Measurements from ENCODE around the gene SHROOM1.

SHROOM1 gene

DNA sequence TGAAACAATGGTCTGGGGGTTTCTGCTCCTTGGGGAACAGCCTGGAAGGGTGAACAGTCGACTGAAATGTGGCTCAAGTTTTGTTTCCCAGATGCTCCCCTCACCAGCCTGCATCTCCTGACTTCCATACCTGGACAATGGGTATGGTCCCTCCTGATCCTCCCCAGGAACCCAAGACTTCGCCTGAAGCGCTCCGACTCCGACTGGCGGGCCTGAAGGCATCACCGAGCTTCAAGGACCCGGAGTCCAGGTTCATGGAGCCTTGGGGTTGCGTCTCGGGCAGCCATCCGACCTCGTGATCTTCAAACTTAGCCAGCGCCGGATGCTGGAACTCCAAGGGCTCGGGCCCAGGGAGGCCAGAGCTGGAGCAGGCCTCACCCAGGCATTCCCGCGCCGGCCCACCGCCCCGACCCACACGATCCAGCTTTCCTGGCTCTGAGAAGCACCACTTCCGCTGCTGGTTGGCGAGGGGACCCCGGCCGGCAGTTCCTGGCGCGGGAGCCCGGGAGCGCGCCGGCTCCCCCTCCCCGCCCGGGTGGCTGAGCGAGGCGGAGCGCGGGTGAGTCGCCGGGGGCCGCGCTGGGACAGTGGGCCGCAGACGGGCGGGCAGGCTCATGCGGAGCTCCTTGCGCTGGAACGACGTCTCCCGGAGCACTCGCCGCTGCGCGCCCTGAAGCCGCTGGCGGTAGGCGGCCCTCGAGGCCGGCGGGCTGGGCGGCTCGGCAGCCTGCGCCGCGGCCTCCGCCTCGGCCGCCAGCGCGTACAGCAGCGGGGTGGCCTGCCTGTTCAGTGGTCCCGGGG, 5.2 kb downstream of the SHROOM1 start:
- no peak for DNase-seq (ENCODE audit: low read depth)

DNA sequence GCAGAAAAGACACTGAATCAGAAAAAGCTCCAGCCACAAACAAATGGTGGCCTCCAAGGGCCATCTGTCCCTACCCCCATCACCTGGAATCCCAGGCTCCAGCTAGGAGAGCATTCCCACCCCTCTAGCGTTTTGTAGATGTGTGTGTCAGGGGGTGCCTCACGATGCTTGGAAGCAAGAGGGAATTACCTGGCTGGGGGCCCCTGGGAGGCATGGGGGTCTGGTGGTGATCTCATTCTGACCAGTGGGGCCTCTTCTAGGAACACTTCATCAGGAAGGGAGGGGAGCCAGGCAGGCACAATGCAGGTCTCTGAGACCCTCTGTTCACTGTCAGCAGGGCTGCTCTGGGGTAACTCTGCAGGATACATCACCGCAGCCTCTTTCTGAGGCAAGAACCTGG, 6.0 kb downstream of the SHROOM1 start:
- DNase-seq (ENCODE audit: low read depth), result no peak

DNA sequence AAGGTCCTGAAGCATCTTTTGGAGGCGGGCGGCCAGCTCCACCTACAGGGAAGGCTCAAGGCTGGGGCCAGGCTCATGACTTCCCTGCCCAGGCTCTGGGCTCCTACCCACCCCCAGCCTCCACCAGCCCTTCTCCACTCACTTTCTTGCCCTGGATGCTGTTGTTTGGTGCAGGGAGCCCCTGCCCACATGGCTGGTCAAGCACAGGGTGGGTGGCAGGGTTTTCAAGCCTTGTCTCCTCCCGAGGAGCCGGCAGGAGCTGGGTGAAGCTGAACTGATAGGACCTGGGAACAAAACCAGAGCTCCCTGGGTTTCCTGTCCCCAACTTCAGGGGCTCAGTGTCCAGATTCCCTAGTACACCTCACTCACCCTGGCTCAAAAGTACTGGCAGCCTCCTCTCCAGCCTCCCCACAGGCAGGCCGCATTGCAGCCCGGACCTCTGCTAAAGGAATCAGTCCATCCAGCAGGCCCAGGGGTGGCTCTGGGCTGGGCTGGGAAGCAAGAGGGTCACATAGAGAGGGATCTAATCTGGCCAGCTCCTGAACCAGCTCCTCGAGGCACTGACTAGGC, 6.9 kb downstream of the SHROOM1 start:
- no peak for DNase-seq (ENCODE audit: low read depth)

DNA sequence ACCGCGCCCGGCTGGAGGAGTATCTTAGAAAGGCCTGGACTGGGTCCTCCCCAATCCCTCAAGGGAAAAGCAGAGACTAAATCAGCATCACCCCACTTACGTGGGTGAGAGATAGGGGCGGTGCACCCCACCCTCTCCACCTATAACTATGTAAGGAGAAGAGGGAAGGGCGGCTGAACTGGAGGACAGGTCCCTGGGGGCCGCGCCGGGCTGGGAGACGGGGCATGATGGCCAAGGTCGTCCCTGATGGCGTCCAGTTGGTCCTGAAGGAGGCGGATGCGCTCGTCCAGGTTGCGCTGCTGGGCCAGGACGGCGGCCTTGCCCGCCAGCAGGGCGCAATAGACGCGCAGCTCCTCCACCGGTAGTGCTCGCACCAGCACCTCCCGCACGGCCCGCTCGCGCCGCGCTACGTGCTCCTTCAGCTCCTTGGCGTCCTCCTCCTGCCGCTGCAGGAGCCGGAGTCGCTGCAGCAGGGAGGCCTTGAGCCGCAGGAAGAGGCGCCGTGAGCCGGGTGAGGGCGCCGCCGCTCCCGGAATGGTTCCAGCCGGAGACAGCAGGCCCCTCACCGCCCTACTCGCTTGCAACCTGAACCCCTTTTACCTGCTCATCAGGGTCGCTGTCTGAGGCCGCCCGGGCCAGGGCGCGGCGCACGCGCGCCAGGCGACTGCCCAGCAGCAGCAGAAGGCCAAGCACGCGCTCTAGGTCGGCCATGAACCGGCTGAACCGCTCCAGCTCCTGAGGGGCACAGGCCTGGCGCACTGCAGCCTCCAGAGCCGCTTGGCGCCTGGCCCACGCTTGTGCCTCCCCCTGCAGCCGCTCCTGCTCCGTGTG, 7.6 kb downstream of the SHROOM1 start:
- no peak for DNase-seq (ENCODE audit: low read depth)

DNA sequence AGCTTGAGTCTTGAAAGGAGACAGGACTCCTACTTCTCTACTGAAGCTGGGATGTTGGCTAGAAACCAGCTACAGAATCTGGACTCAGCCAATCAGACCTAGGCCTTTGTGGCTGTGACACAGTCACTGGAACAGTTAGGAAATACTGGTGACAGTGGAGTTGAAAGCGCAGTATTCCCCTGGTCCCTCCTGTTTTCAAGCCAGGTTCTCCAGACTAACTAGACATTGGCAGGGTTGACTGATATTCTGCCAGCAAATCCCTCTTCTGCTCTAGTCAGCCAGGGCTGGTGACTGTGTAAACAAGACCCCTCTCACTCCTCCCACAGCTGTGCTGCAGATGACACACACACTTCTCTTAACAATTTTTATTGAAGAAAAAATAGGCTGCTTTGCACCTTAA, 8.7 kb downstream of the SHROOM1 start:
- no peak for DNase-seq (ENCODE audit: low read depth)

DNA sequence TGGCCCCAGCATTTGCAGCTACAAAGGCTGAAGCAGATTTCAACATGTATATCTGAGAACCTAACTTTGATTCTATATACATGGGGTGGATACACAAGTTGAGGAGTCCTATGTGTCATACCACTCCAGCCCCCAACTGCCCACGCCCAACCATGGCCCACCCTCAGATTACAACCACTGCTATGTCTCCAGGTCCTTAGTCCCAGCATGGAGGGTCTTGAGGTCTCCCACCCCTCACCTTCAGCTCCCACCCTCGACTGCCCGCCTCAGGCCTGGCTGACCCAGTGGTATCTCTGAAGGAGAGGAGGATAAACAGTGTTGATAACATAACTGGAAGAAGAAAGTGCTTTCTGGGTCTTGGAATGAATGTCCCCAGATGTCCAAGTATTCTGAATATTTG, 9.1 kb downstream of the SHROOM1 start:
- no peak for DNase-seq (ENCODE audit: low read depth)

DNA sequence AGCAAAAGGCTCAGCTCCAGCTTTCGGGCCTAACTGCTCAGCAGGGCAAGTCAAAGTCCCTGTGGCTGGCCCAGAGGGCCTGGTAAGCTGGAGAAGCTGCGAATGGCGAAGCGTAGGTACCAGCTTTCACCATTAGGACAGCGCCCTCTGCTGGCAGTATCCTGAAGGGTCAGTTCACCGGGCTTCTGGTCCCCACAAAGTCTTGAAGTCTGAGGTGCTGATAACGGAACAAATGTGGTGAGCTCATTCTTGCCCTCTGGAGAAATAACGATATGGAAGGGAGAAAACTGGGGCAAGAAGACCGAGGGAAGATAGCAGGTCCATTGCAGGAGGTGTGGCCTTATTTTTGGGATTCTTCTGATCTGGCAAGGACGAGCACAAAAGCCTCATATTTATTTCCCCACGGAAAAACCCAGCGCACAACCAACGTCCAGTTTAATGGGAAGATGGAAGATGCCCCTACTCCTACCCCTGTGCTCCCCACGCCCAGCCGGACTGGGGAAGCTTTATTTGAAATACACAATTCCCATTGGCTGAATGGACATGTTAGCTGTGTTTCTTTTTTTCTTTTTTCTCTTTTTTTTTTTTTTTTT, 10.2 kb downstream of the SHROOM1 start:
- peak; percentile 94 for DNase-seq (ENCODE audit: low read depth)

DNA sequence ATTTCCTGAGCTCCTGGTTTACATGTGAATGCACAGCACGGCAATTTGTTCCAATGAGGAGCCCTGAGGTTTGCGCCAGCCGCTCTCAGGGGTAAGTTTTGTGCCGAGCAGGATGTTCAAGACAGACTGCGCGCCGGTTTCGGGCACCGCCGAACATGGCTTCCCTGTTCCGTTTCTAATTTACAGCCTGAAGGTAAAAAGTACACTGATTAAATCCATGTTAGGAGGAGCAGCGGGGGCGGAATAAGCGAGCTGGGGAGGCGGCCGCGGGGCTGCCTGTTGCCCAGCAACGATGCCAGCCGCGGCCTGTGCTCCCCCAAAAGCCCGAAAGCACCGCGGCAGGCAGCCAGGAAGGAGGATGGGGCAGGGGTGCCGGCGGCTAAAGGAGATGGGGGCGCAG, 11.0 kb downstream of the SHROOM1 start:
- DNase-seq (ENCODE audit: low read depth), result no peak

DNA sequence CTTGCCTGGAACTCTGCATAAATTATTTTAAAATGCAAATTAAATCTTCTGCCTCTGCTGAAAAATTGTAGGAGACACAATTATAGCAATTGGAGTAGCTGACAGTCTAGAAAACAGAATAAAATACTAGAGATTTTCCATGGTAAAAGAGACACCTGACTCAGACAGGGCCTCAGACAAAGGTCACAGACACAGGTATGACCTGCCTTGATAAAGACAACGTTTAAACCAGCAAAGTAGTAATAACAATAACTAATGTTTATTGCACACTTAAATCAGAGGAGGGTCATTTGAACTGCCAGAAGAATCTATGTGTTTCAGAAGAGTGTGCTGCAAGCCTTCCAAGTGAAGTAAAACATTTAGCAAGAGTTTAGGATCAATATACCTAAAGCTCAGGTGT, 13.4 kb downstream of the SHROOM1 start:
- DNase-seq (ENCODE audit: low read depth), result no peak

DNA sequence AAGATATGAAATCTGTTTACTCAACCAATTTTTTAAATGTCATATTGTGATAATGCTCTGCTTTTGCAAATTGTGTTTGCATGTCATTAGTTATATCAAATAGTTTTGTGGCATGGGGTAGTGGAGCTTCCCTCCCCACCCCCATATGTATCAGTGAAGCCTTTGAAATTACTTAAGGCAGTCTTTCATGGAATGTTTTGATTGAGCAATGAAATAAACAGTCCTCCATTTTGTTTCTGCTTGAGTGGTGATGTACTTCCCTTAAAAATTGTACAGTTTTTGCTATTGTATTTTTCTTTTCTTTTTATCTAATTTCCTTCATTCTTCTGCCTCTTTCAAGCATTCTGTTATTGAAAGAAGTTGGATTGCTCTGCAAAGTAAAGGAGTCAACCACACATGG, 13.9 kb downstream of the SHROOM1 start:
- DNase-seq (ENCODE audit: low read depth), result no peak

DNA sequence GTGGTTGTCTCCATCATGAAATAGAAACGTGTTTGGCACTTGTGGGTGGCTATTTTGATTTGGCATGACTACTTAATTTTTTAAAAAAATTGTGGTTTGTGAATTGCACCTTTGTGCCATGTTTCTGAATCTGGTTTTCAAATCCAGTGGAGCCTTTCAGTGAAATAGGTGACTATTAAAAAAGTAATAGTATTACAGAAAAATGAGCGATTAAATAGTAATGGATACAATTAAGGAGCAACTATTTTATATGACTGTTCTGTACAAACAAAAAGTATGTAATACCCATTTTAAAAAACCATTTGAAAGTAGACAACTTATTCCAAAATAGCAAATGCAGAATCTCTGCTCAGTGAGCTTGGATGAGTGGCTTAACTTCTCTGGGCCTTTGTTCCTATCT, 14.4 kb downstream of the SHROOM1 start:
- no peak for DNase-seq (ENCODE audit: low read depth)

DNA sequence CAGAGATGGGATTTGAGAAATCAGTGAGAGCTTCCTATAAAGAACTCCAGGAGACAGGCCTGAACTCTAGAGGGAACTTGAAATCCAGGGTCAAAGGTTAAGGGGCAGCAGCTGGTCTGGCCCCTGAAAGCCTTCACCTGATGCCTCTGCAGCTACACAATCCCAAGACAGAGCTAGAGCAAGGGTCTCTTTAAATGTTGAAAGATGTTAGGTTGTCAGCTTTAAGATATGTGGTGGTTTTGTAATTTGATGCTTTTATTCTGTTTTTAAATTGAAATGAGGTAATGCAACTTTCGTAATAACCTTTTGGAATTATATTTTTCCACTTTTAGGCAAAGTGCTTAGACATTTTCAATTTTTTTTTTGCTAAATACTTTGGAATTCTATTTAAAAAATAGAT, 15.0 kb downstream of the SHROOM1 start:
- DNase-seq (ENCODE audit: low read depth), result no peak

DNA sequence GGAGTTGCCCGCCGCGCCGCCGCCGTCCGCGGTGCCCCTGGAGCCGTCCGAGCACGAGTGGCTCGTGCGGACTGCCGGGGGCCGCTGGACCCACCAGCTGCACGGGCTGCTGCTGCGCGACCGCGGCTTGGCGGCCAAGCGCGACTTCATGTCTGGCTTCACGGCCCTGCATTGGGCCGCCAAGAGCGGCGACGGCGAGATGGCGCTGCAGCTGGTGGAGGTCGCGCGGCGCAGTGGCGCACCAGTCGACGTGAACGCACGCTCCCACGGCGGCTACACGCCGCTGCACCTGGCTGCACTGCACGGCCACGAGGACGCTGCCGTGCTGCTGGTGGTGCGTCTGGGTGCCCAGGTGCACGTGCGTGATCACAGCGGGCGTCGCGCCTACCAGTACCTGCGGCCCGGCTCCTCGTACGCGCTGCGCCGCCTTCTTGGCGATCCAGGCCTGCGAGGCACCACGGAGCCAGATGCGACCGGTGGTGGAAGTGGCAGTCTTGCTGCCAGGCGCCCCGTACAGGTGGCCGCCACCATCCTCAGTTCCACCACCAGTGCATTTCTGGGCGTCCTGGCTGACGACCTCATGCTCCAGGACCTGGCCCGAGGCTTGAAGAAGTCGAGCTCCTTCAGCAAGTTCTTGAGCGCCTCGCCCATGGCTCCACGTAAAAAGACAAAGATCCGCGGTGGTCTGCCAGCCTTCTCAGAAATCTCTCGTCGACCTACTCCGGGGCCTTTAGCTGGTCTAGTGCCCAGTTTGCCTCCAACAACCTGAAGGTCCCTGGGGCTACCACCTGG, 15.7 kb downstream of the SHROOM1 start:
- DNase-seq (ENCODE audit: low read depth), result no peak

DNA sequence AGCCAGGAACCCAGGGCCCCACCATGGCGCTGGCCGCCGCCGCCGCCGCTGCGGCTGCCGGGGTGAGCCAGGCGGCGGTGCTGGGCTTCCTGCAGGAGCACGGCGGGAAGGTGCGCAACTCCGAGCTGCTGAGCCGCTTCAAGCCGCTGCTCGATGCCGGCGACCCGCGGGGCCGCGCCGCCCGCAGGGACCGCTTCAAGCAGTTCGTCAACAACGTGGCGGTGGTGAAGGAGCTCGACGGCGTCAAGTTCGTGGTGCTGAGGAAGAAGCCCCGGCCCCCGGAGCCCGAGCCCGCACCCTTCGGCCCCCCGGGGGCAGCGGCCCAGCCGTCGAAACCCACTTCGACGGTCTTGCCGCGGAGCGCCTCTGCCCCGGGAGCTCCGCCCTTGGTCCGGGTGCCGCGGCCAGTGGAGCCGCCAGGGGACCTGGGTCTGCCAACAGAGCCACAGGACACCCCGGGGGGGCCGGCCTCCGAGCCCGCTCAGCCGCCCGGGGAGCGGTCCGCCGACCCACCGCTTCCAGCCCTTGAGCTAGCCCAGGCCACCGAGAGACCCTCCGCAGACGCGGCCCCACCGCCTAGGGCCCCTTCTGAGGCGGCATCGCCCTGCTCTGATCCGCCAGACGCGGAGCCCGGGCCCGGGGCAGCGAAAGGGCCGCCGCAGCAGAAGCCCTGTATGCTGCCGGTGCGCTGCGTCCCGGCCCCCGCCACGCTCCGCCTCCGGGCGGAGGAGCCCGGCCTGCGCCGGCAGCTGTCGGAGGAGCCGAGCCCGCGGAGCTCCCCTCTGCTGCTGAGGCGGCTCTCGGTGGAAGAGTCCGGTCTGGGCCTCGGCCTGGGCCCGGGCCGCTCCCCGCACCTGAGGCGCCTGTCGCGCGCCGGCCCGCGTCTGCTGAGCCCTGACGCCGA, 16.6 kb downstream of the SHROOM1 start:
- DNase-seq (ENCODE audit: low read depth), result no peak

DNA sequence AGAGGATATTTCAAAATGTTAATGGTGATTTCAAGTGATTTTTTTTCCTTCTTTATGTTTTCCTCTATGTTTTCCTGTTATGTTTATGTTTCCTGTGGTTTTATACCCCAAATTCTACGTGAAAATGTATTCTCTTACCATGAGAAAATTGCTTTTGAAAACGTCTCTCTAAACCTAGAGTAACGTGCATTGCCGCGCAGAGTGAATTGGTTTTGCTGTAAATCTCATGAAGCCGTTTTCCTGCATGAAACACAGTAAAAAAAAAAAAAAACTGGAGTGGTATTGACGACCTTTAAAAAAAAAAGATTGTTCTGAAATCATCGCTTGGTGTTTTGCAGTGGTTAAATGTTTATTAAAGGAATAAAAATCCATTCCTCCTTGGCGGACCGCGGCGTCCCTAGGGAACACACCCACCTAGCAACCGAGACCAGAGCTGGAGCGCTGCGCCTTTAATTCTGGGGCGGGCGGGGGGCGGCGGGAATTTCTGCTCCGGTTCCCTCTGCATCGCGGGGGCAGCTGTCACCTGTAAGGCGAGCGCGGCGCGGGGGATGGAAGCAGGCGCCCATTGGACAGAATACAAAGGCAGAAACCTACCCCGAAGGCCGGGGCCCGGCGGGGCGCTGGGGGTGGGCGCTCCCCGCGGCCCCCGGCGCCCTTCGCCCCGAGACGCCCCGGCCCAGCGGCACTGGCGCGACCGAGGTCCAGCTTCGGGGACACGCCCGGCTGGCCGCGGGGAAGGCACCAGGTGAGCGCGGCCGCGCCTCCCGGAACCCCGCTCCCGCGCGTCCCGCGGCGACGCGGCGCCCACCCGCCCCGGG, 17.5 kb downstream of the SHROOM1 start, which contains the start of gene SOWAHA:
TSS of gene SOWAHA (plus strand) at position 522 of the 818 bp plus-strand sequence. CDS start 320 bp downstream, outside the sequence.
- DNase-seq (ENCODE audit: low read depth), result no peak

DNA sequence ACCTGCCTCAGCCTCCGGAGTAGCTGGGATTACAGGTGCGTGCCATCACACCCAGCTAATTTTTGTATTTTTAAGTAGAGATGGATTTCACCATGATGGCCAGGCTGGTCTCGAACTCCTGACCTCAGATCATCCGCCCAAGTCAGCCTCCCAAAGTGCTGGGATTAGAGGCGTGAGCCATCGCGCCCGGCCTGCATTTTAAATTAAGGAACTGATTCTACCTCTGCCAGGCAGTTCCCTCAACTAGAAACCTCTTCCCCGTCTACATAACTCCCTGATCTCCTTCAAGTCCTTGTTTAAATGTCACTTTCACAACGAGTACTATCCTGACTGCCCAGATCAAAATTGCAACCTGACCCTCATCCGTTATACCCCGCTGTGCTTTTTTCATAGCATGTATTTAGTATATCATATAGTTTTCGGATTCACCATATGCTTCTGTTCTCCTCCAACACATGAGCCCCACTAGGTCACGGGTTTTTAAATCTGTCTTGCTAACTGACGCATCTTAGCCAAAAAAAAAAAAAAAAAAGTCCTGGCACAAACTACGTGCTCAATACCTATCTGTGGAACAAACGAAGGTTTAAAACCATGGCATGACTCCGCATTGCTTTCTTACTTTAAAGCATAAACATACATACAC, 18.2 kb downstream of the SHROOM1 start:
- DNase-seq (ENCODE audit: low read depth), result no peak

DNA sequence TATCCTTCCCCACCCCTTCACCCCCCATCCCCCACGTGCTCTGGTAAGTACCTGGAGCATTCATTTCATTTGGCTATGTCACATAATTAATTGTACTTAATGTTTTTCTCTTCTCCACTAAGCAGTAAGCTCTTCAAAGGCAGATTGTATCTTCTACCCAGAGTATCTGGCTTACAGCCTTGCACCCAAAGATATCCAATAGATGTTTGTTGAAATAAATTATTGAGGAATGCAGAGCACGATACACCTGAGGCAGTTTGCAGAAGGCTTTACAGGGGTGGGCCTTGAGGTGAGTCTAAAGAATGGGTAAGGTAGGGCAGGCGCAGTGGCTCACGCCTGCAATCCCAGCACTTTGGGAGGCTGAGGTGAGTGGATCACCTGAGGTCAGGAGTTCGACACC, 19.8 kb downstream of the SHROOM1 start:
- no peak for DNase-seq (ENCODE audit: low read depth)

DNA sequence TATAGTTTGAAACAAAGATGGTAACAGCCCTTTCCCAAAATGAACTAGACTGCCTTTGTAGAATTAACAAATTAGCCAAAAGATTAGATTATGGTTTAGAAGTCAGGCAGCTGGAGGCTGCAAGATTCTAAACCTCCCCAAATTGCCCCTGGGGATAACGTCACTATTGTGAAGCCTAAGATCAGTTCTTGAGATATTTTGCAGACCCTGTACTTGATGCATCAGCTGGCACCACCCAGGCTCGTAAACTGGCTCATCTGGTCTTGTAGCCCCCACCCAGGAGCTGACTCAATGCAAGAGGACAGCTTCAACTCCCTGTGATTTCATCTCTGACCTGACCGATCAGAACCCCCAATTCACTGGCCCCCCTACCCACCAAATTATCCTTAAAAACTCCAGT, 21.6 kb downstream of the SHROOM1 start:
- DNase-seq (ENCODE audit: low read depth), result no peak

DNA sequence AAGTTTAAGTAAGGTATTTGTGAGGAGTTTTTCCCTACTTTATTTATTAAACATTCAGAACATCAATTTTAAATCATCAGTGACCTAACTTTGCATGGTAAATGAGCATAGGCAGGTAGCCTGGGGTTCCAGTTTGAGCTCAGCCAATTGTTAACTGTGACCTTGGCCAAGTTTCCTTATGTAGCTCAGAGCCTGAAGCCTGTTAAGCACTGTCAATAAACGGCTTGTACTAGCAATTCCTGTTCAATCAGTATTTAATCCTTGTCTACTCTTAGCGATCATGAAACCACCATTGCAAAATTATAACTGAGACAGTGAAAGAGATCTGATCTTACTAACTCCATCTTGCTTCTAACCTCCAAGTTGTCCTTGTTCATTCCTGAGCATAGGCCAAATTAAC, 22.0 kb downstream of the SHROOM1 start:
- no peak for DNase-seq (ENCODE audit: low read depth)

Data from activated T-cell treated with anti-CD3 and anti-CD28 coated beads for 1 hour (primary cell).